Measurements from ENCODE around the gene CD93.

DNA sequence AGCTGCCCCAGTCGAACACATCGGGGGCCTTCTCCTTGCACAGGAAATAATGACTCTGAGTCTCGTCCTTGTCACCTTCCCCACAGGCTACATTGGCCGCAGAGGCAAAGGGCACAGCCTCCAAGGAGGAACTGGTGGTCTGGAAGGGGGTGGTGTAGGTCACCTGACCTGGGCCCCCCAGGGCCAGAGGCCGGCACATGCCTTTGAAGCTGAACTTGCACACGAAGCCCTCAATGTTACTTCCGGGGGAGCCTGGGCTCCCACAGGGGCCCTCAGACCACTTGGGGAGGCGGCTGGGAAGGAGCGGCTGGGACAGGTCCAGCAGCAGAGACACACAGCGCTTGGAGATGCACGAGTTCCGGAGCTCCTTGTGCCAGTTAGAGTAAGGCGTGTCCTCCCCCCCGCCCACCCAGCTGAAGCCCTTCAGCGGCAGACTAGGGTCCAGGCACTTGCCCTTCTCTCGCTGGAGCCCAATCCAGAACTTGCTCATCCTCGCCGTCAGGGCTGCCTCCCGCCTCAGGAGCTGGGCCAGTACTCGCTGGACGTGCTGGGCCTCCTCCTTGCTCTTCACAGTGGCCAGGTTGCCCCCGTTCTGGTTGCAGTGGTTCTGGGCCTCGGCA, 578 bp downstream of the CD93 start:
- TF ChIP-seq CTCF (IDR thresholded peaks at IDR 0.05): no peak
- no peak for TF ChIP-seq POLR2A (IDR thresholded peaks at IDR 0.05)

Data from heart left ventricle (tissue), 13 donors.